ENCODE results near the gene PHACTR4. TPM values are rescaled to one million over a fixed set of nuclear protein-coding genes. Genes with fewer than 3 reads are reported as not detected.

Gene PHACTR4
- total and polyA plus RNA-seq, 10 of the 15 experiments (the other 5 are each of a cell fraction or from before 2014, with no cell fraction given): 8.9 to 34.2 (median 12.5) TPM

- H3K4me2 ChIP-seq (ENCODE audit: control insufficient read depth, insufficient read depth): no peak overlapping the region
- 86% methylated on average over 6 of the region's 6 CpGs for WGBS (ENCODE audit: insufficient coverage, insufficient replicate concordance, low lambda C conversion rate, missing lambda C conversion rate)
- BruUV-seq (replicated peaks): no TSS peak
- DNase-seq (ENCODE audit: low read depth, low spot score) (no peak), FAIRE-seq (no peak), ATAC-seq (no peak)
- no peaks in the 10 kb centered on the region; the same call in none of the 2 replicates for H3K79me2 ChIP-seq (ENCODE audit: control insufficient read depth, insufficient read depth, low read length)
- H3K9ac ChIP-seq (ENCODE audit: control insufficient read depth, insufficient read depth, low read length): no peak overlapping the region
- ChIA-PET SMC1A (ENCODE audit: uncharacterized antibody, unreplicated experiment) (interaction anchor here (0.6 to 1.5 kb wide), 2 partner anchors 10 to 235 kb away, joined by 3 read pairs; no protein-coding TSS in a partner anchor), POLR2A (no interaction called here), RAD21 (ENCODE audit: unreplicated experiment) (interaction anchor here (0.7 kb wide), 1 partner anchor 126 kb away, joined by 4 read pairs; no protein-coding TSS in a partner anchor), CTCF (interaction anchor here (0.7 kb wide), 1 partner anchor 32 kb away, joined by 3 read pairs; no protein-coding TSS in a partner anchor)
- no peak overlapping the region for H3K4me3 ChIP-seq
- no peaks in the 10 kb centered on the region; a peak in 2 of 4 replicates for H3K36me3 ChIP-seq (ENCODE audit: control insufficient read depth in 2 of 2, insufficient read depth in 2 of 2, low read length in 1 of 2)
- intact Hi-C loops (cut with micrococcal nuclease; ENCODE audit: unreplicated experiment): no loop called here
- H3K9me3 ChIP-seq (replicated peaks; ENCODE audit: control insufficient read depth, insufficient read depth, low read length): no peaks in the 10 kb centered on the region
- H4K20me1 ChIP-seq (ENCODE audit: control insufficient read depth, insufficient read depth): no peaks in the 10 kb centered on the region
- no peaks in the 10 kb centered on the region for H3K27me3 ChIP-seq (replicated peaks in 1 of 2; ENCODE audit: control insufficient read depth in 2 of 2, insufficient read depth in 2 of 2, low read length in 1 of 2)
- H2AFZ ChIP-seq (ENCODE audit: control insufficient read depth, low read depth, low read length): no peak overlapping the region
- in situ Hi-C loops (cut with MboI): no loop called here
- H3K4me1 ChIP-seq (ENCODE audit: control insufficient read depth, insufficient read depth, low read length): no peaks in the 10 kb centered on the region; the same call in 1 of the 2 replicates
- H3K27ac ChIP-seq (ENCODE audit: control insufficient read depth, insufficient read depth): no peak overlapping the region
- TF ChIP-seq TCF12 (IDR thresholded peaks at IDR 0.05; ENCODE audit: low read depth, low read length): no peak
- no peak for TF ChIP-seq E4F1 (IDR thresholded peaks at IDR 0.05; ENCODE audit: borderline replicate concordance, partially characterized antibody)
- no peak for TF ChIP-seq E2F4 (IDR thresholded peaks at IDR 0.05; ENCODE audit: low read depth, low read length)
- no peak for TF ChIP-seq YBX1 (IDR thresholded peaks at IDR 0.05)
- TF ChIP-seq CHD1 (IDR thresholded peaks at IDR 0.05; ENCODE audit: low read depth, low read length): no peak
- no peak for TF ChIP-seq MYC (IDR thresholded peaks at IDR 0.05; ENCODE audit: insufficient read depth, insufficient read length, insufficient replicate concordance, low read length, severe bottlenecking)
- TF ChIP-seq ZBTB11 (CRISPR knock-in tag; IDR thresholded peaks at IDR 0.05): no peak
- TF ChIP-seq BCLAF1 (IDR thresholded peaks at IDR 0.05): no peak
- TF ChIP-seq RBBP5 (conservative IDR thresholded peaks at IDR 0.05): no peak
- no peak for TF ChIP-seq SPI1 (IDR thresholded peaks at IDR 0.05; ENCODE audit: borderline replicate concordance, insufficient read depth, low read depth, low read length)
- no peak for TF ChIP-seq DPF2 (IDR thresholded peaks at IDR 0.05)
- no peak for TF ChIP-seq EGR1 (IDR thresholded peaks at IDR 0.05; ENCODE audit: borderline replicate concordance in 1 of 2, low read depth in 2 of 2, low read length in 2 of 2)
- TF ChIP-seq RELA (IDR thresholded peaks at IDR 0.05; ENCODE audit: borderline replicate concordance, partially characterized antibody): no peak
These were observed 22.6 kb downstream of the PHACTR4 start for GRCh38 chr1:28392027-28392652.
